ENCODE results near the gene CARD11.

CARD11 gene

GRCh38 chr7:3068530-3068929, 24.9 kb upstream of the CARD11 start:
- Histone ChIP-seq H2BK5ac (ENCODE audit: low read length) (no peak overlapping the region), H3K4ac (ENCODE audit: low read depth, low read length) (no peak overlapping the region), H3K27ac (ENCODE audit: low read depth, low read length) (no peak overlapping the region), H3K18ac (ENCODE audit: low read length) (no peak overlapping the region), H3K9ac (ENCODE audit: low read length) (no peak overlapping the region), H3K79me1 (ENCODE audit: low read length) (no peaks in the 10 kb centered on the region), H3K56ac (ENCODE audit: low read length) (no peak overlapping the region), H2BK120ac (ENCODE audit: low read depth, low read length) (no peak overlapping the region), H3K27me3 (ENCODE audit: insufficient read depth, low read length, poor library complexity) (no peaks in the 10 kb centered on the region), H3K79me2 (ENCODE audit: control insufficient read depth, insufficient read depth, low read length) (no peaks in the 10 kb centered on the region), H3K36me3 (ENCODE audit: control insufficient read depth, insufficient read depth, low read length) (no peaks in the 10 kb centered on the region), H3K4me3 (ENCODE audit: low read length) (no peak overlapping the region), H4K5ac (ENCODE audit: low read length) (no peak overlapping the region), H3K23ac (ENCODE audit: low read length) (no peak overlapping the region), H3K4me2 (ENCODE audit: low read length) (no peak overlapping the region), H2AK5ac (ENCODE audit: low read length) (no peak overlapping the region), H4K8ac (ENCODE audit: low read depth, low read length) (no peak overlapping the region), H3K4me1 (ENCODE audit: control insufficient read depth, low read depth, low read length) (no peaks in the 10 kb centered on the region), H2BK15ac (replicated peaks; ENCODE audit: low read depth) (no peak overlapping the region)
- DNase-seq: no peak
- WGBS (ENCODE audit: extremely low coverage, insufficient coverage, low lambda C conversion rate): no CpG with 5 or more reads among the region's 4 CpGs

GRCh38 chr7:3067606-3068380, 24.1 kb upstream of the CARD11 start:
- Histone ChIP-seq H4K8ac (ENCODE audit: low read depth, low read length) (no peak overlapping the region), H4K5ac (ENCODE audit: low read length) (no peak overlapping the region), H2BK120ac (ENCODE audit: low read depth, low read length) (no peak overlapping the region), H3K27ac (ENCODE audit: low read depth, low read length) (no peak overlapping the region), H3K4me1 (ENCODE audit: control insufficient read depth, low read depth, low read length) (no peaks in the 10 kb centered on the region), H2BK15ac (replicated peaks; ENCODE audit: low read depth) (no peak overlapping the region), H3K9ac (ENCODE audit: low read length) (no peak overlapping the region), H3K4ac (ENCODE audit: low read depth, low read length) (no peak overlapping the region), H2AK5ac (ENCODE audit: low read length) (no peak overlapping the region), H3K18ac (ENCODE audit: low read length) (no peak overlapping the region), H2BK5ac (ENCODE audit: low read length) (no peak overlapping the region), H3K4me2 (ENCODE audit: low read length) (no peak overlapping the region), H3K4me3 (ENCODE audit: low read length) (no peak overlapping the region), H3K36me3 (ENCODE audit: control insufficient read depth, insufficient read depth, low read length) (no peaks in the 10 kb centered on the region), H3K23ac (ENCODE audit: low read length) (no peak overlapping the region), H3K56ac (ENCODE audit: low read length) (no peak overlapping the region), H3K27me3 (ENCODE audit: insufficient read depth, low read length, poor library complexity) (no peaks in the 10 kb centered on the region), H3K79me2 (ENCODE audit: control insufficient read depth, insufficient read depth, low read length) (no peaks in the 10 kb centered on the region), H3K79me1 (ENCODE audit: low read length) (no peaks in the 10 kb centered on the region)
- no peak for DNase-seq
- no CpG with 5 or more reads among the region's 2 CpGs for WGBS (ENCODE audit: extremely low coverage, insufficient coverage, low lambda C conversion rate)

GRCh38 chr7:3067193-3067592, 23.5 kb upstream of the CARD11 start:
- Histone ChIP-seq H3K18ac (ENCODE audit: low read length) (no peak overlapping the region), H3K79me2 (ENCODE audit: control insufficient read depth, insufficient read depth, low read length) (no peaks in the 10 kb centered on the region), H4K5ac (ENCODE audit: low read length) (no peak overlapping the region), H3K4me3 (ENCODE audit: low read length) (no peak overlapping the region), H3K27me3 (ENCODE audit: insufficient read depth, low read length, poor library complexity) (no peaks in the 10 kb centered on the region), H3K4me1 (ENCODE audit: control insufficient read depth, low read depth, low read length) (no peaks in the 10 kb centered on the region), H3K56ac (ENCODE audit: low read length) (no peak overlapping the region), H2BK5ac (ENCODE audit: low read length) (no peak overlapping the region), H2BK120ac (ENCODE audit: low read depth, low read length) (no peak overlapping the region), H3K9ac (ENCODE audit: low read length) (no peak overlapping the region), H3K79me1 (ENCODE audit: low read length) (no peaks in the 10 kb centered on the region), H3K36me3 (ENCODE audit: control insufficient read depth, insufficient read depth, low read length) (no peaks in the 10 kb centered on the region), H3K4me2 (ENCODE audit: low read length) (no peak overlapping the region), H2BK15ac (replicated peaks; ENCODE audit: low read depth) (no peak overlapping the region), H4K8ac (ENCODE audit: low read depth, low read length) (no peak overlapping the region), H3K27ac (ENCODE audit: low read depth, low read length) (no peak overlapping the region), H3K4ac (ENCODE audit: low read depth, low read length) (no peak overlapping the region), H3K23ac (ENCODE audit: low read length) (no peak overlapping the region), H2AK5ac (ENCODE audit: low read length) (no peak overlapping the region)
- no CpG with 5 or more reads among the region's 3 CpGs for WGBS (ENCODE audit: extremely low coverage, insufficient coverage, low lambda C conversion rate)
- DNase-seq: no peak

- H3K4me1 ChIP-seq (ENCODE audit: control insufficient read depth, low read depth, low read length): no peaks in the 10 kb centered on the region
- no peak overlapping the region for H3K9ac ChIP-seq (ENCODE audit: low read length)
- H3K56ac ChIP-seq (ENCODE audit: low read length): no peak overlapping the region
- no peaks in the 10 kb centered on the region for H3K79me1 ChIP-seq (ENCODE audit: low read length)
- H3K79me2 ChIP-seq (ENCODE audit: control insufficient read depth, insufficient read depth, low read length): no peaks in the 10 kb centered on the region
- no peak overlapping the region for H2BK5ac ChIP-seq (ENCODE audit: low read length)
- no peak overlapping the region for H4K8ac ChIP-seq (ENCODE audit: low read depth, low read length)
- H3K36me3 ChIP-seq (ENCODE audit: control insufficient read depth, insufficient read depth, low read length): no peaks in the 10 kb centered on the region
- H3K27me3 ChIP-seq (ENCODE audit: insufficient read depth, low read length, poor library complexity): no peaks in the 10 kb centered on the region
- no peak overlapping the region for H4K5ac ChIP-seq (ENCODE audit: low read length)
- no peak overlapping the region for H3K4me3 ChIP-seq (ENCODE audit: low read length)
- no CpG with 5 or more reads among the region's 1 CpG for WGBS (ENCODE audit: extremely low coverage, insufficient coverage, low lambda C conversion rate)
- no peak overlapping the region for H2BK120ac ChIP-seq (ENCODE audit: low read depth, low read length)
- H2BK15ac ChIP-seq (replicated peaks; ENCODE audit: low read depth): no peak overlapping the region
- no peak overlapping the region for H3K4ac ChIP-seq (ENCODE audit: low read depth, low read length)
- no peak overlapping the region for H2AK5ac ChIP-seq (ENCODE audit: low read length)
- no peak overlapping the region for H3K4me2 ChIP-seq (ENCODE audit: low read length)
- DNase-seq: no peak
- H3K18ac ChIP-seq (ENCODE audit: low read length): no peak overlapping the region
- no peak overlapping the region for H3K23ac ChIP-seq (ENCODE audit: low read length)
- H3K27ac ChIP-seq (ENCODE audit: low read depth, low read length): no peak overlapping the region
Measured at GRCh38 chr7:3066506-3066905, 22.8 kb upstream of the CARD11 start.

- Histone ChIP-seq H2BK120ac (ENCODE audit: low read depth, low read length) (no peak overlapping the region), H2BK5ac (ENCODE audit: low read length) (no peak overlapping the region), H3K4me2 (ENCODE audit: low read length) (no peak overlapping the region), H2AK5ac (ENCODE audit: low read length) (no peak overlapping the region), H3K9ac (ENCODE audit: low read length) (no peak overlapping the region), H3K18ac (ENCODE audit: low read length) (no peak overlapping the region), H3K4me1 (ENCODE audit: control insufficient read depth, low read depth, low read length) (no peaks in the 10 kb centered on the region), H4K5ac (ENCODE audit: low read length) (no peak overlapping the region), H2BK15ac (replicated peaks; ENCODE audit: low read depth) (no peak overlapping the region), H3K27me3 (ENCODE audit: insufficient read depth, low read length, poor library complexity) (no peaks in the 10 kb centered on the region), H3K27ac (ENCODE audit: low read depth, low read length) (no peak overlapping the region), H4K8ac (ENCODE audit: low read depth, low read length) (no peak overlapping the region), H3K56ac (ENCODE audit: low read length) (no peak overlapping the region), H3K79me2 (ENCODE audit: control insufficient read depth, insufficient read depth, low read length) (no peaks in the 10 kb centered on the region), H3K4ac (ENCODE audit: low read depth, low read length) (no peak overlapping the region), H3K23ac (ENCODE audit: low read length) (no peak overlapping the region), H3K79me1 (ENCODE audit: low read length) (no peaks in the 10 kb centered on the region), H3K36me3 (ENCODE audit: control insufficient read depth, insufficient read depth, low read length) (no peaks in the 10 kb centered on the region), H3K4me3 (ENCODE audit: low read length) (no peak overlapping the region)
- peak; percentile 89 for DNase-seq
- no CpG with 5 or more reads among the region's 11 CpGs for WGBS (ENCODE audit: extremely low coverage, insufficient coverage, low lambda C conversion rate)
Measured at GRCh38 chr7:3065724-3066143, 22.1 kb upstream of the CARD11 start.

GRCh38 chr7:3064067-3064466, 20.4 kb upstream of the CARD11 start:
- no CpG with 5 or more reads among the region's 5 CpGs for WGBS (ENCODE audit: extremely low coverage, insufficient coverage, low lambda C conversion rate)
- no peaks in the 10 kb centered on the region for H3K36me3 ChIP-seq (ENCODE audit: control insufficient read depth, insufficient read depth, low read length)

More at GRCh38 chr7:3064067-3064466, 20.4 kb upstream of the CARD11 start:
- no peak overlapping the region for H3K27ac ChIP-seq (ENCODE audit: low read depth, low read length)
- H3K4me1 ChIP-seq (ENCODE audit: control insufficient read depth, low read depth, low read length): no peaks in the 10 kb centered on the region
- no peaks in the 10 kb centered on the region for H3K79me2 ChIP-seq (ENCODE audit: control insufficient read depth, insufficient read depth, low read length)
- H2BK120ac ChIP-seq (ENCODE audit: low read depth, low read length): no peak overlapping the region
- no peak overlapping the region for H3K9ac ChIP-seq (ENCODE audit: low read length)
- no peak overlapping the region for H3K4ac ChIP-seq (ENCODE audit: low read depth, low read length)
- H4K8ac ChIP-seq (ENCODE audit: low read depth, low read length): no peak overlapping the region
- H4K5ac ChIP-seq (ENCODE audit: low read length): no peak overlapping the region
- H3K23ac ChIP-seq (ENCODE audit: low read length): no peak overlapping the region
- H3K4me2 ChIP-seq (ENCODE audit: low read length): no peak overlapping the region
- no peaks in the 10 kb centered on the region for H3K27me3 ChIP-seq (ENCODE audit: insufficient read depth, low read length, poor library complexity)
- no peak for DNase-seq
- no peak overlapping the region for H3K18ac ChIP-seq (ENCODE audit: low read length)
- H3K4me3 ChIP-seq (ENCODE audit: low read length): no peak overlapping the region
- H2BK5ac ChIP-seq (ENCODE audit: low read length): no peak overlapping the region
- no peak overlapping the region for H2BK15ac ChIP-seq (replicated peaks; ENCODE audit: low read depth)
- H3K79me1 ChIP-seq (ENCODE audit: low read length): no peaks in the 10 kb centered on the region
- H3K56ac ChIP-seq (ENCODE audit: low read length): no peak overlapping the region
- H2AK5ac ChIP-seq (ENCODE audit: low read length): no peak overlapping the region
